ENCODE data around the gene SYT1.
"Not testable (repeated sequence)": the region's sequence is repeated elsewhere in the genome, so short reads cannot be mapped to it uniquely, and the experiment has no call there.

The SYT1 gene

DNA sequence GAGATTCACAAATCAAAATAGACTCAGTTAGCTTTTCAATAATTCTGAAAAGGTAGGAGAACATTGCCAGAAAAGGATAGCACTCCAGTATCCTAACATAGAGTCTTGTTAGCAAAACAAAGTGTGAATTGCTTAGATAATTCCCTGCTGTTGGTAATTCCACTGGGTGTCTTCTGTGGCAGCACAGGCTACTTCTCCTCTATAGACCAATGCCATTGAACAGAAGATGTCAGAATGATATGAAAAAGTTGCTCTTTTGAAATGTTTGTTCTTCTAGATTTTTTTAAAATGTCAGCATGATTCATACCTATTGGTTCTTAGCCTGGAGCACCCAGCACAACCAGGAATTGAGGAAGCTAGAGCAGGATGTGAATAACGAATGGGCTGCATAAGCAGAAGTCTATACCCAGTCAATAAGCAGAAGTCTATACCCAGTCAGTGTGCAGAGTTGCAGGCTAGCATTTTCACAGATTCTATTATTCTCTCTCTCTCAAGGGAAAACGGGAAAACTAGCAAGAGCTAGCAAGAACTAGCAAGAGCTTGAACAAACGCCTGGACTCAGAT, 112.8 kb downstream of the SYT1 start:
- no peak for DNase-seq

DNA sequence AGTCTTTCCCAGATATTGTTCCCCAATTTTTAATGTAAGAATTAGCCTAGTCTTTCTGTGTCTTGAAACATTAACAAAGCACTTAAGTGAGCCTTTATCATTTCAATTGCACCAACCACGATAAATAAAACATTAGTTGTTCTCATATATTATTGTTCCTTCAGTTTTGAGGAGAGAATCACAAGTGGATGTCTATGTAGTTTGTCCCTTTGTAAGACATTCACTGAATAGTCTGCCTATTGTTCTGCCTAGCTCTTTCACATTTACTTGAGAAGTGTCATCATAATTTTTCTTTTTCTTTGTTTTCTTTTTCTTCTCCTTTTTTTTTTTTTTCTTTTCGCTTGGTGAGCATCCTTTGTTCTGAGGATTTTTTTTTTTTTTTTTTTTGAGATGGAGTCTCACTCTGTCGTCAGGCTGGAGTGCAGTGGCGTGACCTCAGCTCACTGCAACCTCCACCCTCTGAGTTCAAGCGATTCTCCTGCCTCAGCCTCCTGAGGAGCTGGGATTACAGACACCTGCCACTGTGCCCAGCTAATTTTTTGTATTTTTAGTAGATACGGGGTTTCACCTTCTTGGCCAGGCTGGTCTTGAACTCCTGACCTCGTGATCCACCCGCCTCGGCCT, 129.7 kb downstream of the SYT1 start:
- DNase-seq = no peak

DNA sequence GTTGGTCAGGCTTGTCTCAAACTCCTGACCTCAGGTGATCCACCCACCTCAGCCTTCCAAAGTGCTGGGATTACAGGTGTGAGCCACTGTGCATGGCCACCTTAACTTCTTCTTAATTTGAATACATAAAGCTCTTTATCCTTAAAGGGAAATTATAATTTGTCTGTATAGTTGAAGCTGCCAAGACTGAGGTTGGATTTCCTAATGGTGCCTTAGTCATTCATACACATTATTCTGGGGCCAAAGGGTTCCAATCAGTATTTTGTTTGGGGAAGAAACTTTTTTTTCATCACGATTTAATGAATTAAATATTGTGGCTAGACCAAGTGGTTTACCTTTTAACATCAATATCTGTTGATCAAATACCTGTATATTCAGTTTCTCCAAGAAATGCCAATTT, 135.9 kb downstream of the SYT1 start:
- DNase-seq = no peak

DNA sequence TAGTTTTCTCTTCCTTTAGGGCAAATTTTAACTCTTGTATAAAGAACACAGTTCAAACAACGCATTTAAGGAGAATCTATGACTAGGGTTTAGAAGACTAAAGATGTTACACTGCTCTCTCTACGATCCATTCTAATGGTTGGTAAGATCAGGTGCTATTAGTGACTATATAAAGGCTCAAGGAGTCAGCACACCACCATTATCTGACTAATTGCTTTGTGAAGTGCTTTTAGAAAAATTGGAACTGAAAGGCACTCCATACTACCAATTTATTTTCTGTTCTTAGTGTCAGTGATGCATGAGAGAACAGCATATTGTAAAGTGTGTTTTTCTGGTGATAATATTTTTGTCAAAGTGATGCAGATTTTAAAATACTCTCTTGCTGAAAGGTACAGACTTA, 136.8 kb downstream of the SYT1 start:
- no peak for DNase-seq

DNA sequence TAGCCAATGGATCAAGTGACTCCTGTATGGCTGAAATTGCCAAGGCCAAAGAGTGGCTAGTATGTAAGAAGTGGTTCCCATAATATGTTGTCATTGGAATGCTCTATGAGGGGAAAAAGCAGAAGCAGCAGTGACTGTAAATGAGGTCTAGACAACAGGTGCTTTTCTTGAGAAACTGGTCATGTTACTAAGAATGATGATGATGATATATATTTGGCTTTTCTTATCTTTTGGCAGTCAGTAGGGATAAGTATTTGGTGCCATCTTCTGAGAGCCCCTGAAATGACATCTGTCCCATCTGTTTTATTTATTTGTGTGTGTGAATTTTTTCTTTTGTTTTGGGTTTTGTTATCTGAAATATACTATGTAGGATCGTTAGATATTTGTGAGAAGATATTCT, 141.7 kb downstream of the SYT1 start:
- no peak for DNase-seq

DNA sequence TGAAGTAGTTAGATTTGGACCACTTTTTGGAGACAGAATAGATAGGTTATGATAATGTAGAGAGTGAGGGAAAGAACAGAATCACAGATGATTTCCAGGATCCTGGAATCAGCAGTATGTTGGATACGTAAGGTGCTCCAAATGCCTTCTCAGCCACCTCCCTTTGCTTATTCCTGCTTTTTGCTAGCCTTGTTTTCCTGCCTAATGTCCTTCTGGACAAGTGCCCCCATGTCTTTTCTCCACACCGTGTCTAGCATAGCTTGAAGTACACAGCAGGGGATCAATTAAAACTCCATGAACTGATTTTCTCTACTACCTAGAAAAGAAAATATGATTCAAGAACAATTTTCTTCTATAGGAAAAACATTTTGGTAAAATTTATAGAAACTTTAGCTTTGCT, 144.0 kb downstream of the SYT1 start:
- DNase-seq = no peak

DNA sequence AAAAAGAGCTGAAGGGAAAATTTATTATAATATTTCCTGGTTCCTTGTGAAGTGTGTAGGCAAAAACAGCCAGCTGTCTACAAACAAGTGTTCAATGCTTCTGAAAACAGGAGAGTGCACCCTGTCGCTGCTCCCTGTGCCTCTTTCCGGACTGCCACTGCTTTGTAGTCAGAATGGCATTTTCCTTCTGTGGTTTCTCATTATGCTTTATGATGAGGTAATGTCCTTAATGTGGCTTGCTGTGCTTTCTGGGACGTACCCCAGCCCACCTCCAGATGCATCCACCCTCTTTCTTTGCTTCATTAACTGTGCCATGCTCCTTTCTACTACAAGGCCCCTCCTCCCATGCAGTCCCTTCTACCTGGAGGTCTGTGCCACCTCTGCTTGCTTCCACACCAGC, 148.1 kb downstream of the SYT1 start:
- DNase-seq = no peak

DNA sequence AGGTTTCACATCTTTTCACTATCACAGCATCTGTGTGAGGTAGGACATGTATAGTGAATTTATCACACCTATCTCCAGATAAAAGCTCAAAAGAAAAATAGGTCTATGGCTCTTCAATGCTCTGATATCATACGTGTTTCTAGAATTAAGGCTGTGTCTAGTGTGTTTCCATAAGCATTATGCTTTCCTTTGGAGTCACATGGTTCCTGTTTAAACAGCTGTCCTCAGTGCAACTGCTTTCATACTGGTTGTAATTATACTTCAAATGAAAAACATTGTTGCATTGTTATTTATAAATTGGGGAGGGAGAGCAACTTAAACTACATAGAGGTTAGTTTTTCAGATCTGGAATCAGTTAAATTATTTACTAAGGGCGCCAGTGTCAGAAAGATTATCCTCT, 151.6 kb downstream of the SYT1 start:
- DNase-seq = no peak

DNA sequence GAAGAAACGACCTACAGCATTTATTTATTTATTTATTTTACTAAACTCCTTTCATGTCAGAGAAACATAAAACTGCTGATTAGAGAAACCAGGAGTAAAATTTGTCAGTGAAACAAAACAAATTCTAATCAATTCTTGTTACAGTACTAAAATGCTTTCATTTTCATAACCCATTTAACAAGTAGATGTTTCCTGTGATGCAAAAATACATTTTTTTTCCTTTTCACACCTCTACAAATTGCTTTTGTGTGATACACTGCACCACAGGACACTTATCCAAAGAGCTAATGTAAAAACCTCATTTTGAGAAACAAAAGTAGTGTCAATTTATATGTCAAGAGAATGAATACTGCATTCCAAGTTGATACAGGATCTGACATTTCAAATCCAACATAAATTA, 155.1 kb downstream of the SYT1 start:
- DNase-seq = no peak

DNA sequence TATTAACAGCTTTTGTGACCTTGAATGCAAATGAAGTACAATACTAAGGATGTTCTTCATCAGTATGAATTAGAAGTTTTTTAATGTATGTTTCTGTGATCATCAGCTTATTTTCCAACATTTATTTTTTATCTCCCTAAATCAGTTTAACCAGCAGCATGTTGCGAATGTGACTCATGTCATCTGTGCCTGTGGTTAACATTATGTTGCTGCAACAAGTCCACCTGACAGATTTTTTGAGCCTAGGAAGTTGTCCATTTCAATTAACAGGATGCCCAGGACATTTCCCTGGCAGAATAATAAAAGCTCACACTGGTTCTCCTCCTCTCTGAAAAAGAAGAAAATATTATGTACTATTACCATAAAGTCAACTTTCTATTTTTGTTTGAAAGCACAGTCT, 155.5 kb downstream of the SYT1 start:
- no peak for DNase-seq

DNA sequence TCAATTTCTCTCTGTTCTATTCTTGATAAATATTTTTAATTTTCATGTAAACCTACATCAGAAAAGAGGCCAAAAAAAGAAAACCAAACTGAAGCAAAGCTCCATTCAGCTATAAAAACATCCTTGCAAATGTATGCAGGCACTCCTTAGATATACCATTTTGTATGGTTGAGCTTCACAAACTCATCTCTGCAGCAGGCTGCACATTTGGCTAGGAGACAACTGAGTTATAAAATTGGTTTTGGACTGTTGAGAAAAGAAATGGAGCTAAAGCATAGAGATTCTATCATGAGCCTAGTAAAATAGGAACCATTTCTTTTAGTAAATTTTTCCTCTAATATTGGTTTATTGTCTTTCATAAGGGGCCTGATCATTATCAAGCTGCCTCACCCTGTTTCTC, 156.4 kb downstream of the SYT1 start:
- DNase-seq = no peak

DNA sequence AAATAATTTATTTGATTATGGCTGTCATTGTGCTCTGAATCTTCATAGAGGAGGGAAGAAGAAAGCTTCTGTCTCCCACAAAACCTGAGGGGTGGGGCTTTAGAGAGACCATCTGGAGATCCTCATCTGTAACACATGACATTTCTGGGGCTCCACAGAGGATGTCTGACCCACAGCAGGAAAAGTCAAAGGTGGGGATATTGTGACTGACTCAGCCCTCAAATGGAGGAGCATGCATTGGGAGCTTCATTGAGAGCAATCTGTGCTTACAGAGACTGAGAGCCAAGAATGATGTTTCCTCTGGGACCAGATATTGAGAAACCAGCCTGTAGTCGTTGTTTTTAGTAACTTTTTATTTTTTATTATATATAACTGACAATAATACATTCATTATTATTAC, 158.7 kb downstream of the SYT1 start:
- DNase-seq = no peak

DNA sequence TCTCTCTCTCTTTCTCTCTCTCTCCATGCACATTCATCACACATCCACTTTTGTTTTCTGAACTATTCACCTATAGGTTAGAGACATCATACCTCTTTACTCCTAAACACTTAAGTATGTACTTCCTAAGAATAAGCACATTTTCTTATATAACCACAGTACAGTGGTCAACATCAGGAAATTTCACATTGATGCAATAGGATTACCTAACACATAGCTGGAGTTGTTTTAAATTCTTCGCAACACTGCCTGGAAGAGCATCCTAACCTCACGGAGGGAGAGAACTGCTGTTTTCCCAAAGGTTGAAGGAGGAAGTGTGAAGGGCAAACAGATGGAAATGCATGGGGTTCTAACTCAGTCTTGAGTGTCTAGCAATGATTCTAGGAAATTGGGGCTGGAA, 159.2 kb downstream of the SYT1 start:
- no peak for DNase-seq

DNA sequence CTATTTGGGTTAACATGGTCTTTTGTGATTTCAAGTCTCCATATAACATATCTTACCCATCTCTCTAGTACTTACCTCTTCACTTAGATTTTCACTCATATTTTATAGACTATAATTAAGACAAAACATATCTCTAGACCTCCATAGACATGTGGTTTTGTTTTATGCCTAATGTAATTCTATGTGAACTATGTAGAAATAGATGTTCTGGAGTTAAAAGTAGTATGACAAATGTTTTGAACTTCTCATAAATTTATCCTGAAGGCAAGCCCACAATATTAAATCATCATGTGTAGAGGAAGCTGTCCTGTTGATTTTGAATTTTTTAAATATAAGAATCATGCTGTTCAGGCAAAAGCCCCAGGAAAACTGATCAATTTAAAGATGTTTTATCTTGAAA, 169.2 kb downstream of the SYT1 start:
- no peak for DNase-seq

DNA sequence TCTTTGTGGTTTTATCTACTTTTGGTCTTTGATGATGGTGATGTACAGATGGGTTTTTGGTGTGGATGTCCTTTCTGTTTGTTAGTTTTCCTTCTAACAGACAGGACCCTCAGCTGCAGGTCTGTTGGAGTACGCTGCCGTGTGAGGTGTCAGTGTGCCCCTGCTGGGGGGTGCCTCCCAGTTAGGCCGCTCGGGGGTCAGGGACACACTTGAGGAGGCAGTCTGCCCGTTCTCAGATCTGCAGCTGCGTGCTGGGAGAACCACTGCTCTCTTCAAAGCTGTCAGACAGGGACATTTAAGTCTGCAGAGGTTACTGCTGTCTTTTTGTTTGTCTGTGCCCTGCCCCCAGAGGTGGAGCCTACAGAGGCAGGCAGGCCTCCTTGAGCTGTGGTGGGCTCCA, 180.2 kb downstream of the SYT1 start:
- not testable (repeated sequence) for DNase-seq

DNA sequence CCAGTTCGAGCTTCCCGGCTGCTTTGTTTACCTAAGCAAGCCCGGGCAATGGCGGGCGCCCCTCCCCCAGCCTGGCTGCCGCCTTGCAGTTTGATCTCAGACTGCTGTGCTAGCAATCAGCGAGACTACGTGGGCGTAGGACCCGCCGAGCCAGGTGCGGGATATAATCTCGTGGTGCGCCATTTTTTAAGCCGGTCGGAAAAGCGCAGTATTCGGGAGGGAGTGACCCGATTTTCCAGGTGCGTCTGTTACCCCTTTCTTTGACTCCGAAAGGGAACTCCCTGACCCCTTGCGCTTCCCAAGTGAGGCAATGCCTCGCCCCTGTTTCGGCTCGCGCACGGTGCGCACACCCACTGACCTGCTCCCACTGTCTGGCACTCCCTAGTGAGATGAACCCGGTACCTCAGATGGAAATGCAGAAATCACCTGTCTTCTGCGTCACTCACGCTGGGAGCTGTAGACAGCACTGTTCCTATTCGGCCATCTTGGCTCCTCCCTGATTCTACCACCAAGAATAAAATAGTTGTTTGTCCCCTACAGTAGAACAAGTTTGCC, 180.7 kb downstream of the SYT1 start:
- not testable (repeated sequence) for DNase-seq

DNA sequence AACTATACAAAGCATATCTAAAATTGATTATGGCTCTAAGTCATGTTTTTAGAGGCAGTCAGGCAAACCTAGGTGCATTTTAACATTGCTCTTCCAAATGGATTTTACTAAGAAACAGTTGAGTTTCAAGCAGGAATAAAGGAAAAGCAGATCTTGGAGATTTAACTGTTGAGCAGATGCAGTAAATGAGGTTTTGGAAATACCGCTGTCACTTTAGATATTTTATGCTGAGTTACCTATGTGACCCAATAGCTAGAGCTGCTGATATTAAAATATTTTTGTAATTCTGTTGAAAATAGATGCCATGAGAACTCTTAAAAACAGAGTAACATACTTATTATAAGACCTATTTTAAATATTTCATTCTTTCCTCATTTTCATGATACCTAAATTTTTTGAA, 181.4 kb downstream of the SYT1 start:
- no peak for DNase-seq

DNA sequence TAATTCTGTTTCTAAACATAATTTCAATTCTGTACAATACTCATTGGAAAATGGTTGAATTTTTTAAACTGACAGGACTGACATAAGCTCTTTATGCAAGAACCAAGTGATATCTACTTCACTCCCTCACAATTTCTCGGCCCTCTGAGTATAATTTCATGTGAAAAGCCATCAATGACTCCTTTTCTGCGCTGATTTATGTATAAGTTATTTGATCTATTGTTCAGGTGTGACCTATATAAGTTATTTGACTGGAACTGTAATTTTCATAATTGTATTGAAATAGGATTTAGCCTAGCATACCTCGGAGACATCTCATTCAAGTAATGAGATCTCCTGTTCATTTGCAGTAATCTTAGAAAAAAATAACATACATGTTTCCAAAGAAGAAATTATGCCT, 184.4 kb downstream of the SYT1 start:
- DNase-seq = no peak

DNA sequence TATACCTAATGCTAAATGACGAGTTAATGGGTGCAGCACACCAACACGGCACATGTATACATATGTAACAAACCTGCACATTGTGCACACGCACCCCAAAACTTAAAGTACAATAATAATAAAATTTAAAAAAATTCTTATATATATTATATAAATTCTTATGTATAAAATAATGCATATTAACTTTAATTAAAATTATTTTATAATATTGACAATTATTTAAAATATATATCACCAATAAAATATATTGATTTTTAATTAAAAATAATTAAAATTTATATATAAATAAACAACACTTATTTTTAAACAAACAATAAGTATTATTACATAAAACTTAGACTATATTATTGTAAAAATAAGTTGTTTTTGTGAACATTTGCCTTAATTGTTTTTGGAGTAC, 188.8 kb downstream of the SYT1 start:
- DNase-seq = no peak

DNA sequence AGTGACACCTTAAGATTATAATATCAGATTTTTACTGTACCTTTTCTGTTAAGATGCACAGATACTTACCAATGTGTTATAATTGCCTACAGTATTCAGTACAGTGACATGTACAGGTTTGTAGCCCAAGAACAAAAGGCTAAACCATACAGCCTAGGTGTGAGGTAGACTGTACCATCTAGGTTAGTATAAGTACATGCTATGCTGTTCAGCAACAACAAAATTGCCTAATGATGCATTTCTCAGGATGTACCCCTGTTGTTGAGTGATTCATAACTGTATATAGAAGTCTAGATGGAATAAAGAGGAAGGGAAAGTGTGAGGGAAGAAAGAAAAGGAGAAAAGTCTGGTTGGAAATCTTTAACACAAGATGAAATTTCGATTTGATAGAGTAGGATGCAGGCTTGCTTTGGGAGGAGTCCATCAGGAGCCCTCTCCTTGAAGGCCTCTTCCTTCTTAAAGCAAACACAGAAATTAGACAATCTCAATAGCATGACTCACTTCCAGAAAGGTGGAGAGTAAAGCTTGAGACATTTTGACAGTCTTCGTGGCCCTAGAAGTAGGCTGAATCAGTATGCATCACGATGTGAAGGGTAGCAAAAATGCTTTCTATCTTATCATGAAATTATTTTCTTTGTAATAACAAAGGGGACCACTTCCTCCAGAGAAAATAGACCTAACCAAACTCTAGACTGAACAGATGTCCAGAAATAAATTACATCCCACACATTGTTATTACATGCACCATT, 191.5 kb downstream of the SYT1 start:
- no peak for DNase-seq

DNA sequence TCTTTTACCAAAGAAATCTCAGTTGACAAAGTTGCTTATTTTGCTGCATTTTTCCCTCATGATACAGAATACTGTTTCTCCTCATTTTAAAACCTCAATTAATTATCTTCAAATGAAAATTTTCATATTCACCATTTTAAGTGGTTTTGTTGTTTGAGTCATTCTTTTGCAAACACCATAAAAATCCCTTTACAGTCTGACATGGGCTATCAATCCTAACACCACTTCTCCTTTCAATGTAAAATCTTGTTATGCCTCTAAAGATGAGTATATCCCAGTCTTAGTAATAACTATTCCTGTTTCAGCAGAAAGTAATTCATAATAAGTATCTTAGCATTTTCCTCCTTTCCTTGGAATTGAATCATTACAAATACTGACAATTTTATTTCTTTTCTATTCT, 192.2 kb downstream of the SYT1 start:
- DNase-seq = no peak

DNA sequence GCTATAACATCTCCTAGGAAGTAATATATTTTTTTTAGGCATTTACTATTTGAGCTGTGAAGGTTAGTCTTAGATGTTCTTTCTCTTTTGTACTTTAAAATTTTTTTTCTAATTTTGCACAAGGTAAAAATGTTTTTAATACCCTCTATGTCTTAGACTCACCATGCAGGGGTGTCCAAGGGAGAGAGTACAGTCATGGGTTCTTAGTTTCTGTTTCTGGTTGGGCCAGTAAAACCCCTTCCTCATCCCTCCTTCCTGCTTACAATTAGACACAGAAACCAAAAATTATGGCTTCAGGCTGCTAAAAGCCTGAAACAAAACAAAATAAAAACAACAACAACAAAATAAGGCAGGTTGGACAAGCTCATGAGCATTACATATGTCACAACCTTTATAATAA, 193.0 kb downstream of the SYT1 start:
- no peak for DNase-seq

DNA sequence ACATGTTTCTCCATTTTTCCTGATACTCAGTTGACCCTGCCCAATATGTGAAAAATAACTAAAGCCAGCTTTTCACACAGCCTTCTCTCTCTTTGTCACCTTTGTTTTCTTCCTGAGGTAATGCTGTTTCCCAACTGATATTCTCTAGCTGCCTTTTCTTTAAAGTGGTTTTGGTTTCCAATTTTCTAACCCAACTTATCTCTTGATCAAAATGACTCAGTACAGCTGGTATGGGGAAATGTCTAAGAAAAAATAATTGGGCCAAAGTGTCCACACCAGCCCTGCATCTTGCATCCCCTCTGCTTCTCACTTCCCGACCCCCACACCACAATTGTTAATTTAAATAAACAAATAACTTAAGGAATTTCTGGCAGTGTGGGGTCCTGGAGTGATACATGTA, 193.8 kb downstream of the SYT1 start:
- DNase-seq = no peak

DNA sequence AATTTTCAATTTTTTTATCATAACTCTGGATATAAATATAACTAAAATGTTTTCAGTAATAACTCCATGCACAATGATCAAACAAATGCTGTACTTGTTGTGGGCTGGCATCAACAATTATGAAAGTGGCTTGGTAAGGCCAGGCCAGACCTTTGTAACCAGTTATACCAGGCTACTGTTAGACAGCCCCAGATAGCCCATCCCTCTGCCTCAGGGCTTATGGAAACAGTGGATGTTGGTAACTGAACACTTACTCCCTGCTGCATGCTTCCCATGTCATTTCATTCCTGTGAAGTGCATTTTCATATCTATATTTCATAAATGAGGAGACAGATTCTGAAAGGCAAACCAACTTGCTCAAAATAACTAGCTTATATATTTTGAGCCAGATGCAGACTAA, 195.0 kb downstream of the SYT1 start:
- DNase-seq = no peak

DNA sequence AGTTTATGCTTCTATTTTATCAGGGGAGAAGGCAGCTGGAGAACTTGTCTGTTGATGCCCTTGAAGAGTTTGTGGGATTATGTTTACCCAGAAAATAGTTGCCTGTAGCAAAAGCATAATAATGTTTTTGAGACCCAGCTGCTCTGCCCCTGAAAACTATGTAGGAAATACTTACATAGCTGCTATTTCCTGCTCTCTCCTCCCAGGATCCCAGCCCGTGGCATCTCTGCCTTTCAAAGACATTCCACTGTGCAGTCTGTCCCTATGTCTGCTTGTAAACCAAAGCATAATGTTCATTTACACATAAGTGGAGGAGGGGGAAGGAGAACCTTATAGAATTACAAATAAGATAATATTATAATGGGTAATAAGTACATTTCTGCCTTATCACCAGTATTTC, 198.7 kb downstream of the SYT1 start:
- no peak for DNase-seq
